Fibroblast of mammary gland (primary cell): ENCODE data around the gene COPS6.
A peak's percentile ranks its signal among the peaks of the same experiment; 100 is the strongest.

Experiments
- DNase-seq: peaks from one replicate; pipeline ENCODE4 v3.0.0-alpha.2; 2010; ENCODE audit warnings: low read depth
- H3K4me3 ChIP-seq: 2 replicates; pipeline ENCODE4 v1.5.1; 2011; ENCODE audit warnings: low read depth, mild to moderate bottlenecking, low read length, moderate library complexity; ENCODE audit not compliant: control insufficient read depth
- CTCF ChIP-seq: conservative IDR thresholded peaks from 2 replicates; pipeline ENCODE4 v1.5.1; 2011; ENCODE audit warnings: low read depth, low read length, inconsistent platforms; ENCODE audit not compliant: control insufficient read depth, insufficient read depth

The COPS6 gene

DNA sequence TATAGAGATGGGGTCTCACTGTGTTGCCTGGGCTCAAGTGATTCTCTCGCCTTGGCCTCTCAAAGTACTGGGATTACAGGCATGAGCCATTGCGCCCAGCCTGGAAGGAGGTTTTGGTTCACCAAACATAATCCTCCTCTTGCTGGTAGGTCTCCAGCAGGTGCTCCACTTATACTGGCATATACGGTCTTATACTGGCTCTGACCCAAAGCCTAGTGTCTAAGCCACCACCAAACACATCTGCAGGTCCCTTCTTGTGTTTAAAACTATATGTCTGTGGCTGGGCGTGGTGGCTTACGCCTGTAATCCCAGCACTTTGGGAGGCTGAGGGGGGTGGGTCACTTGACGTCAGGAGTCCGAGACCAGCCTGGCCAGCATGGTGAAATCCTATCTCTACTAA is 43.4 kb downstream of the COPS6 start:
- no peak overlapping the region for H3K4me3 ChIP-seq
- no peak for DNase-seq
- no peak for TF ChIP-seq CTCF

DNA sequence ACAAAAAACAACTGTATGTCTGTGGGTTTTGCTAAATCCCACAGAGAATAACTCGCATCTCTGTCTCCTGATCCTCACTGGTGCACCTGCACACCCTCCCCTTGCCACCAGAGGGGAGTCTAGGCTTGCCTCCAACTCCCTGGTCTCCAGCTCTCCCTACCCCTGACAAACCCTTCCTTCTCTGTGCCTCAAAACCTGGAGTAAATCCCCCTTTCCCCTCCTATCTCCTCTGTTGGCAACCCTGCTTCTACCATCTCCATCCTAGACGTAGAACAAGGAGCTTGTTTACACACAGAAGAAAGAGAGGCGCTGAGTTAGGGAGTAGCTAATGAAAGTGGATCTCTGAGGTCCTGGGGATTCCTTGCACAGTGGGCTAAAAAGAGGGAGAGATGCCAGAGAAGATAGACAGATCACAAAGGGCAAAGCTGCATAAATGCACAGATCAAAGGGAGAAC is 44.0 kb downstream of the COPS6 start:
- peak; percentile 96 for TF ChIP-seq CTCF
- no peak overlapping the region for H3K4me3 ChIP-seq
- peak; percentile 66 for DNase-seq

GRCh38 chr7:100137851-100138760 is 49.3 kb downstream of the COPS6 start:
- no peak for TF ChIP-seq CTCF
- DNase-seq: no peak
- H3K4me3 ChIP-seq: no peak overlapping the region

GRCh38 chr7:100141555-100141949 is 52.8 kb downstream of the COPS6 start:
- no peak for DNase-seq
- no peak for TF ChIP-seq CTCF
- no peak overlapping the region for H3K4me3 ChIP-seq
